SK-N-SH treated with all-trans-retinoic acid at 6 μM for 48 hours (cell line): ENCODE measurements around the gene DIP2B.

Experiments used
- ARNTL ChIP-seq: fragments of 450-650 bp; formaldehyde crosslinking; IDR thresholded peaks from 2 replicates; pipeline ENCODE4 v1.5.0; 2020; ENCODE audit warnings: low read depth, mild to moderate bottlenecking, moderate library complexity, borderline replicate concordance
- CSDC2 ChIP-seq: fragments of 250-450 bp; sonication (Bioruptor Pico); IDR thresholded peaks from 2 replicates; pipeline ENCODE4 v1.5.0; 2020; ENCODE audit warnings: mild to moderate bottlenecking, moderate library complexity
- GLIS3 ChIP-seq: fragments of 250-450 bp; sonication (Bioruptor Pico); IDR thresholded peaks from 2 replicates; pipeline ENCODE4 v1.5.0; 2020; ENCODE audit warnings: mild to moderate bottlenecking, moderate library complexity
- SNAI2 ChIP-seq: fragments of 250-450 bp; sonication (Bioruptor Pico); IDR thresholded peaks from 2 replicates; pipeline ENCODE4 v1.5.0; 2020; ENCODE audit warnings: mild to moderate bottlenecking, moderate library complexity
- TOX ChIP-seq: fragments of 250-450 bp; sonication (Bioruptor Pico); IDR thresholded peaks from 2 replicates; pipeline ENCODE4 v1.8.0; 2021; ENCODE audit warnings: mild to moderate bottlenecking, moderate library complexity, borderline replicate concordance
- ZC3H10 ChIP-seq: fragments of 250-450 bp; sonication (Bioruptor Pico); IDR thresholded peaks from 2 replicates; pipeline ENCODE4 v1.5.1; 2021; ENCODE audit warnings: mild to moderate bottlenecking, moderate library complexity
- ZFP3 ChIP-seq: fragments of 250-450 bp; sonication (Bioruptor Pico); IDR thresholded peaks from 2 replicates; pipeline ENCODE4 v1.5.0; 2020; ENCODE audit warnings: mild to moderate bottlenecking, moderate library complexity
- ZFP30 ChIP-seq: fragments of 450-650 bp; formaldehyde crosslinking; IDR thresholded peaks from 2 replicates; pipeline ENCODE4 v1.5.0; 2022; ENCODE audit warnings: mild to moderate bottlenecking, moderate library complexity
- TF ChIP-seq, protein P1 (sequence below): fragments of 250-450 bp; sonication (Bioruptor Pico); IDR thresholded peaks from 2 replicates; pipeline ENCODE4 v1.8.0; 2020; ENCODE audit warnings: mild to moderate bottlenecking, moderate library complexity, borderline replicate concordance

DNA sequence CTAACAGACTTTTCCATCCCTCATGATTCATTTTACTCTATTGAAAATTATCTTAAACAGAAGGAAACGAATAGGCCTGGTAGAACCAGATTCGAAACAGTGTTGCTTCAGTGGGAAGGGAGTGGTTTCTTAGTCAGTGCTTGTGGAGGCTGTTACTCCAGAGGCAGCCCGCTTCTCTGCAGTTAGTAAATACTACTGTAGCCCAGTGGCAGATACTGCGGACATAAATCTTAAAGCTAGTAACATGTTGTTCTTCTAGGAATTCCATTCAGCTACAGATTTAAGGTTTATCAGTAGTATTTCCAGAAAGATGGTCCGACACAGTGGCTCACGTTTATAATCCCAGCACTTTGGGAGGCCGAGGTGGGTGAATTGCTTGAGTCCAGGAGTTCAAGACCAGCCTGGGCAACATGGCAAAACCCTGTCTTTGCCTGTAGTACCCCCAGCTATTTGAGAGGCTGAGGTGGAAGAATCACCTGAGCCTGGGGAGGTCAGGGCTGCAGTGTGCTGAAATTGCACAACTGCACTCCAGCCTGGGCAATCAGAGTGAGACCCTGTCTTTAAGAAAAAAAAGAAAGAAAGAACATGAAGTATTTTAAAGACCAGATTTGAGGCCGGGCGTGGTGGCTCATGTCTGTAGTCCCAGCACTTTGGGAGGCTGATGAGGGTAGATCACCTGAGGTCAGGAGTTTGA is 45.9 kb downstream of the DIP2B start:
- no peak for TF ChIP-seq ZFP30 (CRISPR knock-in tag)
- no peak for TF ChIP-seq ZC3H10
- no peak for TF ChIP-seq TOX (CRISPR knock-in tag)
- no peak for TF ChIP-seq SNAI2 (CRISPR knock-in tag)
- no peak for TF ChIP-seq GLIS3 (CRISPR knock-in tag)
- TF ChIP-seq, protein P1, sequence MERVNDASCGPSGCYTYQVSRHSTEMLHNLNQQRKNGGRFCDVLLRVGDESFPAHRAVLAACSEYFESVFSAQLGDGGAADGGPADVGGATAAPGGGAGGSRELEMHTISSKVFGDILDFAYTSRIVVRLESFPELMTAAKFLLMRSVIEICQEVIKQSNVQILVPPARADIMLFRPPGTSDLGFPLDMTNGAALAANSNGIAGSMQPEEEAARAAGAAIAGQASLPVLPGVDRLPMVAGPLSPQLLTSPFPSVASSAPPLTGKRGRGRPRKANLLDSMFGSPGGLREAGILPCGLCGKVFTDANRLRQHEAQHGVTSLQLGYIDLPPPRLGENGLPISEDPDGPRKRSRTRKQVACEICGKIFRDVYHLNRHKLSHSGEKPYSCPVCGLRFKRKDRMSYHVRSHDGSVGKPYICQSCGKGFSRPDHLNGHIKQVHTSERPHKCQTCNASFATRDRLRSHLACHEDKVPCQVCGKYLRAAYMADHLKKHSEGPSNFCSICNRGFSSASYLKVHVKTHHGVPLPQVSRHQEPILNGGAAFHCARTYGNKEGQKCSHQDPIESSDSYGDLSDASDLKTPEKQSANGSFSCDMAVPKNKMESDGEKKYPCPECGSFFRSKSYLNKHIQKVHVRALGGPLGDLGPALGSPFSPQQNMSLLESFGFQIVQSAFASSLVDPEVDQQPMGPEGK (CRISPR knock-in tag) = no peak
- TF ChIP-seq ZFP3 (CRISPR knock-in tag) = no peak
- no peak for TF ChIP-seq CSDC2 (CRISPR knock-in tag)
- TF ChIP-seq ARNTL (CRISPR knock-in tag) = no peak
